ENCODE measurements around the gene ATP11A.

The ATP11A gene

GRCh38 chr13:112772539-112772909 lies 82.7 kb downstream of the ATP11A start (continued):
- no peak for TF ChIP-seq ZNF488 (tag by site-specific recombination; IDR thresholded peaks at IDR 0.05)

- TF ChIP-seq ZNF280D (tag by site-specific recombination; IDR thresholded peaks at IDR 0.05) (no peak), SP2 (tag by site-specific recombination; IDR thresholded peaks at IDR 0.05) (no peak), RBAK (tag by site-specific recombination; IDR thresholded peaks at IDR 0.05) (no peak), ZNF221 (tag by site-specific recombination; IDR thresholded peaks at IDR 0.05; ENCODE audit: borderline replicate concordance) (no peak)
- CTCF ChIA-PET = no interaction called here
These were observed 83.1 kb downstream of the ATP11A start for GRCh38 chr13:112772929-112773328.

GRCh38 chr13:112773601-112774447 lies 84.0 kb downstream of the ATP11A start:
- no peak overlapping the region for H3K27ac ChIP-seq (ENCODE audit: extremely low read depth, low read depth, low read length)
- POLR2A ChIA-PET = no interaction called here
- H3K4me3 ChIP-seq (ENCODE audit: low read depth, low read length) = no peak overlapping the region
- H3K9me3 ChIP-seq (ENCODE audit: control insufficient read depth, insufficient read depth, low read depth, low read length) = no peaks in the 10 kb centered on the region
- no peaks in the 10 kb centered on the region for H3K36me3 ChIP-seq (ENCODE audit: control insufficient read depth in 2 of 2, insufficient read depth in 1 of 2, low read length in 2 of 2)
- TF ChIP-seq ZNF513 (tag by site-specific recombination; IDR thresholded peaks at IDR 0.05) (no peak), KLF9 (tag by site-specific recombination; IDR thresholded peaks at IDR 0.05; ENCODE audit: low read depth) (no peak)
- peaks cover 10% of the 10 kb centered on the region for H3K4me1 ChIP-seq (ENCODE audit: control insufficient read depth, insufficient read depth, low read length)
- CTCF ChIA-PET = interaction anchor here (1.2 kb wide), 1 partner anchor 12 kb away, joined by 3 read pairs; no protein-coding TSS in a partner anchor

More at GRCh38 chr13:112772929-112773328, 83.1 kb downstream of the ATP11A start:
- Histone ChIP-seq H3K9me3 (ENCODE audit: control insufficient read depth, insufficient read depth, low read depth, low read length) (no peaks in the 10 kb centered on the region), H3K27ac (ENCODE audit: extremely low read depth, low read depth, low read length) (no peak overlapping the region), H3K36me3 (ENCODE audit: control insufficient read depth in 2 of 2, insufficient read depth in 1 of 2, low read length in 2 of 2) (no peaks in the 10 kb centered on the region), H3K4me3 (ENCODE audit: low read depth, low read length) (no peak overlapping the region), H3K4me1 (ENCODE audit: control insufficient read depth, insufficient read depth, low read length) (peaks cover 10% of the 10 kb centered on the region)
- POLR2A ChIA-PET = no interaction called here

GRCh38 chr13:112774448-112774792 lies 84.6 kb downstream of the ATP11A start:
- Histone ChIP-seq H3K36me3 (ENCODE audit: control insufficient read depth in 2 of 2, insufficient read depth in 1 of 2, low read length in 2 of 2) (no peaks in the 10 kb centered on the region), H3K27ac (ENCODE audit: extremely low read depth, low read depth, low read length) (no peak overlapping the region), H3K4me1 (ENCODE audit: control insufficient read depth, insufficient read depth, low read length) (peaks cover 10% of the 10 kb centered on the region), H3K4me3 (ENCODE audit: low read depth, low read length) (no peak overlapping the region), H3K9me3 (ENCODE audit: control insufficient read depth, insufficient read depth, low read depth, low read length) (no peaks in the 10 kb centered on the region)
- ChIA-PET POLR2A (no interaction called here), CTCF (interaction anchor here (1.2 kb wide), 1 partner anchor 12 kb away, joined by 3 read pairs; no protein-coding TSS in a partner anchor)
- no peak for TF ChIP-seq ZBTB26 (tag by site-specific recombination; optimal IDR thresholded peaks at IDR 0.05)
- no peak for TF ChIP-seq ZFP41 (tag by site-specific recombination; IDR thresholded peaks at IDR 0.05; ENCODE audit: borderline replicate concordance)
- TF ChIP-seq GLI4 (tag by site-specific recombination; IDR thresholded peaks at IDR 0.05) = no peak
- no peak for TF ChIP-seq ZNF664 (tag by site-specific recombination; IDR thresholded peaks at IDR 0.05)

All from HEK293 (cell line).